ENCODE data around the gene TTC7B. TPM values are rescaled to one million over a fixed set of nuclear protein-coding genes. Genes with fewer than 3 reads are reported as not detected.

The TTC7B gene
- total and polyA plus RNA-seq, 10 of the 15 experiments (the other 5 are each of a cell fraction or from before 2014, with no cell fraction given): under 0.01 to 1.1 (median 0.26) TPM; not detected in 2

DNA sequence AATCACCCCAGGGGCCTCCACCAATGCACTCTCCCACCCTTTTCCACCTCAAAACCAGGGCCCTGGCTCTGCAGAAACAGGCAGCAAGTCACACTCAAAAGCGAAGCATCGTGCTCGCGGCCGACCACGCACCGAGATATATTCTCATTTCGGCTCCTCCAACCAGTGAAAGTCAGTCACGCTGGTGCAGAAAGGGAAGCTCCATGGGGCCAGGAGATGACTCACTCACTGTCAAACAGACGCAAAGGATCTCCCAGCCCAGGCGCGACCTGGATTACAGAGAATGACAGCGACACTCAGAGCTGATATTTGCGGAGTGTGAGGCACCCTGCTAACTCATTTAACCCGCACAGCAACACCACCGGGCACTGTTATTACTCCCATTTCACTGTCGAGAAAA is 245.8 kb downstream of the TTC7B start (continued):
- TF ChIP-seq, protein P1, sequence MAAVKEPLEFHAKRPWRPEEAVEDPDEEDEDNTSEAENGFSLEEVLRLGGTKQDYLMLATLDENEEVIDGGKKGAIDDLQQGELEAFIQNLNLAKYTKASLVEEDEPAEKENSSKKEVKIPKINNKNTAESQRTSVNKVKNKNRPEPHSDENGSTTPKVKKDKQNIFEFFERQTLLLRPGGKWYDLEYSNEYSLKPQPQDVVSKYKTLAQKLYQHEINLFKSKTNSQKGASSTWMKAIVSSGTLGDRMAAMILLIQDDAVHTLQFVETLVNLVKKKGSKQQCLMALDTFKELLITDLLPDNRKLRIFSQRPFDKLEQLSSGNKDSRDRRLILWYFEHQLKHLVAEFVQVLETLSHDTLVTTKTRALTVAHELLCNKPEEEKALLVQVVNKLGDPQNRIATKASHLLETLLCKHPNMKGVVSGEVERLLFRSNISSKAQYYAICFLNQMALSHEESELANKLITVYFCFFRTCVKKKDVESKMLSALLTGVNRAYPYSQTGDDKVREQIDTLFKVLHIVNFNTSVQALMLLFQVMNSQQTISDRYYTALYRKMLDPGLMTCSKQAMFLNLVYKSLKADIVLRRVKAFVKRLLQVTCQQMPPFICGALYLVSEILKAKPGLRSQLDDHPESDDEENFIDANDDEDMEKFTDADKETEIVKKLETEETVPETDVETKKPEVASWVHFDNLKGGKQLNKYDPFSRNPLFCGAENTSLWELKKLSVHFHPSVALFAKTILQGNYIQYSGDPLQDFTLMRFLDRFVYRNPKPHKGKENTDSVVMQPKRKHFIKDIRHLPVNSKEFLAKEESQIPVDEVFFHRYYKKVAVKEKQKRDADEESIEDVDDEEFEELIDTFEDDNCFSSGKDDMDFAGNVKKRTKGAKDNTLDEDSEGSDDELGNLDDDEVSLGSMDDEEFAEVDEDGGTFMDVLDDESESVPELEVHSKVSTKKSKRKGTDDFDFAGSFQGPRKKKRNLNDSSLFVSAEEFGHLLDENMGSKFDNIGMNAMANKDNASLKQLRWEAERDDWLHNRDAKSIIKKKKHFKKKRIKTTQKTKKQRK (IDR thresholded peaks at IDR 0.05; ENCODE audit: low read depth, low read length): no peak
- no peak for TF ChIP-seq ESRRA (IDR thresholded peaks at IDR 0.05; ENCODE audit: low read length)
- no peak for TF ChIP-seq ZNF384 (IDR thresholded peaks at IDR 0.05; ENCODE audit: borderline replicate concordance, low read depth, low read length)

DNA sequence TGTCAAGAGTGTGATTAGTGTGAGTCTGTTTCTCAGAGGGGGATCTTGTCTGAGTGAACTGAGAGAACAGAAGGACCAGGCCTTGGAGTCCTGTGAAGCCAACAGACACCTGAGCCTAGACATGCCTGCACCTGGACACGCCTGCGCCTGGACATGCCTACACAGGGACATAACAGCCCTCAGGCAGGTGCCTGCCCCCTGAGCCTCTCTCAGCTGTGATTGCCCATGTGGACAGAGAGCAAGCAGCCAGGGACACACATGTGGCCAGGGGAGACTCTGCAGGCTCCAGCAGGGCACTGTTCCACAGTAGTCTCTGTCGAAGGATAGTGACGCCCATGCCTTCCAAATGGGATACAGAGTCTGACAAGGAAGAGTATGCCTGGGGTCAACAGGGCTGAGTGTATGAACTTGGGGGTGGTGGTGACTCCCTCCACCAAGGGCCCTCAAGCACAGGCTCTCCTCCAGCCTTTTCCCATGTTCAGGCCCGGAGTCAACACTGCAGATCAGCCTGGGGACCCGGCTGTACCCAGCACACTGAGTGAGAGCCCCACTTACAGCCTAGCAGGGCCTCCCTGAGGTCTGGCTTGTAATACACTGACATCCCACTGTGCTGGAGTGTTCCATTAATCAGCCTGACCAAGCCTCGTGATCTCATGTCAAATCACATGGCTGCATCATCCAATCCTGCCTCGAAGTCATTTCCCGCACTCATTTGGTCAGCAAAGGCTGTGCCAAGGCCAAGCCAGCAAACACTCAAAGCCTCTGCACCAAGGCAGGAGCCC is 246.4 kb downstream of the TTC7B start:
- Histone ChIP-seq H2AFZ (ENCODE audit: control insufficient read depth, low read depth, low read length) (no peak overlapping the region), H3K79me2 (ENCODE audit: control insufficient read depth, insufficient read depth, low read length) (no peaks in the 10 kb centered on the region), H3K27me3 (replicated peaks in 1 of 2; ENCODE audit: control insufficient read depth in 2 of 2, insufficient read depth in 2 of 2, low read length in 1 of 2) (peaks cover 0 to 3% of the 10 kb centered on the region in 2 experiments; a peak in 2 of 4 replicates), H3K27ac (ENCODE audit: control insufficient read depth, insufficient read depth) (no peak overlapping the region), H3K9ac (ENCODE audit: control insufficient read depth, insufficient read depth, low read length) (no peak overlapping the region), H3K4me3 (no peak overlapping the region), H3K9me3 (replicated peaks; ENCODE audit: control insufficient read depth, insufficient read depth, low read length) (no peaks in the 10 kb centered on the region), H3K4me2 (ENCODE audit: control insufficient read depth, insufficient read depth) (no peak overlapping the region), H4K20me1 (ENCODE audit: control insufficient read depth, insufficient read depth) (no peaks in the 10 kb centered on the region), H3K4me1 (ENCODE audit: control insufficient read depth, insufficient read depth, low read length) (no peaks in the 10 kb centered on the region), H3K36me3 (ENCODE audit: control insufficient read depth in 2 of 2, insufficient read depth in 2 of 2, low read length in 1 of 2) (no peaks in the 10 kb centered on the region)
- intact Hi-C loops (cut with micrococcal nuclease; ENCODE audit: unreplicated experiment): no loop called here
- ChIA-PET CTCF (no interaction called here), POLR2A (no interaction called here), SMC1A (ENCODE audit: uncharacterized antibody, unreplicated experiment) (no interaction called here), RAD21 (ENCODE audit: unreplicated experiment) (no interaction called here)
- FAIRE-seq (no peak), DNase-seq (ENCODE audit: low read depth, low spot score) (no peak), ATAC-seq (no peak)
- BruUV-seq (replicated peaks): no TSS peak
- in situ Hi-C loops (cut with MboI): no loop called here
- WGBS (ENCODE audit: insufficient coverage, insufficient replicate concordance, low lambda C conversion rate, missing lambda C conversion rate): 41% methylated on average over 9 of the region's 9 CpGs
- TF ChIP-seq, protein P2, sequence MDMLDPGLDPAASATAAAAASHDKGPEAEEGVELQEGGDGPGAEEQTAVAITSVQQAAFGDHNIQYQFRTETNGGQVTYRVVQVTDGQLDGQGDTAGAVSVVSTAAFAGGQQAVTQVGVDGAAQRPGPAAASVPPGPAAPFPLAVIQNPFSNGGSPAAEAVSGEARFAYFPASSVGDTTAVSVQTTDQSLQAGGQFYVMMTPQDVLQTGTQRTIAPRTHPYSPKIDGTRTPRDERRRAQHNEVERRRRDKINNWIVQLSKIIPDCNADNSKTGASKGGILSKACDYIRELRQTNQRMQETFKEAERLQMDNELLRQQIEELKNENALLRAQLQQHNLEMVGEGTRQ (IDR thresholded peaks at IDR 0.05; ENCODE audit: borderline replicate concordance, low read depth, low read length): no peak
- TF ChIP-seq, protein P3, sequence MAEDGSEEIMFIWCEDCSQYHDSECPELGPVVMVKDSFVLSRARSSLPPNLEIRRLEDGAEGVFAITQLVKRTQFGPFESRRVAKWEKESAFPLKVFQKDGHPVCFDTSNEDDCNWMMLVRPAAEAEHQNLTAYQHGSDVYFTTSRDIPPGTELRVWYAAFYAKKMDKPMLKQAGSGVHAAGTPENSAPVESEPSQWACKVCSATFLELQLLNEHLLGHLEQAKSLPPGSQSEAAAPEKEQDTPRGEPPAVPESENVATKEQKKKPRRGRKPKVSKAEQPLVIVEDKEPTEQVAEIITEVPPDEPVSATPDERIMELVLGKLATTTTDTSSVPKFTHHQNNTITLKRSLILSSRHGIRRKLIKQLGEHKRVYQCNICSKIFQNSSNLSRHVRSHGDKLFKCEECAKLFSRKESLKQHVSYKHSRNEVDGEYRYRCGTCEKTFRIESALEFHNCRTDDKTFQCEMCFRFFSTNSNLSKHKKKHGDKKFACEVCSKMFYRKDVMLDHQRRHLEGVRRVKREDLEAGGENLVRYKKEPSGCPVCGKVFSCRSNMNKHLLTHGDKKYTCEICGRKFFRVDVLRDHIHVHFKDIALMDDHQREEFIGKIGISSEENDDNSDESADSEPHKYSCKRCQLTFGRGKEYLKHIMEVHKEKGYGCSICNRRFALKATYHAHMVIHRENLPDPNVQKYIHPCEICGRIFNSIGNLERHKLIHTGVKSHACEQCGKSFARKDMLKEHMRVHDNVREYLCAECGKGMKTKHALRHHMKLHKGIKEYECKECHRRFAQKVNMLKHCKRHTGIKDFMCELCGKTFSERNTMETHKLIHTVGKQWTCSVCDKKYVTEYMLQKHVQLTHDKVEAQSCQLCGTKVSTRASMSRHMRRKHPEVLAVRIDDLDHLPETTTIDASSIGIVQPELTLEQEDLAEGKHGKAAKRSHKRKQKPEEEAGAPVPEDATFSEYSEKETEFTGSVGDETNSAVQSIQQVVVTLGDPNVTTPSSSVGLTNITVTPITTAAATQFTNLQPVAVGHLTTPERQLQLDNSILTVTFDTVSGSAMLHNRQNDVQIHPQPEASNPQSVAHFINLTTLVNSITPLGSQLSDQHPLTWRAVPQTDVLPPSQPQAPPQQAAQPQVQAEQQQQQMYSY (CRISPR knock-in tag; IDR thresholded peaks at IDR 0.05): no peak
- TF ChIP-seq, protein P4, sequence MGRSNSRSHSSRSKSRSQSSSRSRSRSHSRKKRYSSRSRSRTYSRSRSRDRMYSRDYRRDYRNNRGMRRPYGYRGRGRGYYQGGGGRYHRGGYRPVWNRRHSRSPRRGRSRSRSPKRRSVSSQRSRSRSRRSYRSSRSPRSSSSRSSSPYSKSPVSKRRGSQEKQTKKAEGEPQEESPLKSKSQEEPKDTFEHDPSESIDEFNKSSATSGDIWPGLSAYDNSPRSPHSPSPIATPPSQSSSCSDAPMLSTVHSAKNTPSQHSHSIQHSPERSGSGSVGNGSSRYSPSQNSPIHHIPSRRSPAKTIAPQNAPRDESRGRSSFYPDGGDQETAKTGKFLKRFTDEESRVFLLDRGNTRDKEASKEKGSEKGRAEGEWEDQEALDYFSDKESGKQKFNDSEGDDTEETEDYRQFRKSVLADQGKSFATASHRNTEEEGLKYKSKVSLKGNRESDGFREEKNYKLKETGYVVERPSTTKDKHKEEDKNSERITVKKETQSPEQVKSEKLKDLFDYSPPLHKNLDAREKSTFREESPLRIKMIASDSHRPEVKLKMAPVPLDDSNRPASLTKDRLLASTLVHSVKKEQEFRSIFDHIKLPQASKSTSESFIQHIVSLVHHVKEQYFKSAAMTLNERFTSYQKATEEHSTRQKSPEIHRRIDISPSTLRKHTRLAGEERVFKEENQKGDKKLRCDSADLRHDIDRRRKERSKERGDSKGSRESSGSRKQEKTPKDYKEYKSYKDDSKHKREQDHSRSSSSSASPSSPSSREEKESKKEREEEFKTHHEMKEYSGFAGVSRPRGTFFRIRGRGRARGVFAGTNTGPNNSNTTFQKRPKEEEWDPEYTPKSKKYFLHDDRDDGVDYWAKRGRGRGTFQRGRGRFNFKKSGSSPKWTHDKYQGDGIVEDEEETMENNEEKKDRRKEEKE (IDR thresholded peaks at IDR 0.05): no peak
- TF ChIP-seq SREBF1 (IDR thresholded peaks at IDR 0.05; ENCODE audit: low read length) (no peak), YBX1 (IDR thresholded peaks at IDR 0.05) (no peak), SMAD5 (IDR thresholded peaks at IDR 0.05; ENCODE audit: low read depth) (no peak), SMC3 (IDR thresholded peaks at IDR 0.05; ENCODE audit: borderline replicate concordance, low read length) (no peak), IKZF1 (conservative IDR thresholded peaks at IDR 0.05) (no peak)
